ENCODE results near the gene ADGRG6.

Gene ADGRG6

DNA sequence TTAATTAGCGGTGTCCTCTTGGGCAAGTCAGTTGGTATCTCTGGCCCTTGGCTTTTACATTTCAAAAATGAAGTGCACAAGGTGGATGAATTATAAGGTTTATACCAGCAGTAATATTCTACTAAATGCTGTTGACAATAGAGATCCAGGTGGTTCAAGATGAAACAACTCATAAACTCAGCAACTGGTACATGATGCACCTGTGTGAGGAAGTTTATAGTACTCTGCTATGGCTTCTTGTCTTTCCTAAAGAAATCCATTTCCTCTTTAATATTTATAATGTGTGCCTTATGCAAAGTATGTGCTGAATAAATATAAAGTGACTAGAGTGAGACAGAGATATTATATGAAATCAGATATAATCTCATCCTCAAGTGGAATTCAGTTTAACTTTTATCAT, 48.5 kb downstream of the ADGRG6 start:
- no peak for FAIRE-seq

DNA sequence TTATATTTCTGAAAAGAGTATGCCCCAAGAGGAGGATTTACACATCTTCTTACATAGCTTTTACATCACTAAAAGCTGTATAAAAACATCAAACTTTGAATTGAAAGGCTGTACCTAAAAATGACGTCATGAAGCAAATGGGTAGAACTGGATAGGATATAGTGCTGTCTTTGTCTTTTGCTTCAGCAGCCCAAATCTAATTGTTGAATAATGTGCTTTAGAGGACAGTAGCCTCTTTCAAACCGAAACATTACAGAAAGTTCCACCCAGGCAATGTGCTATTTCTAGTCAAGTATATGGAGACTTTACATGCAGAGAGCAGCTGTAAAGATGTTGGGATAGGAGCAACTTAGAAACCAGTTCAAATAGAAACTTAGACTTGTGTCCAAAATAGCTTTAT, 51.9 kb downstream of the ADGRG6 start:
- FAIRE-seq, result no peak

DNA sequence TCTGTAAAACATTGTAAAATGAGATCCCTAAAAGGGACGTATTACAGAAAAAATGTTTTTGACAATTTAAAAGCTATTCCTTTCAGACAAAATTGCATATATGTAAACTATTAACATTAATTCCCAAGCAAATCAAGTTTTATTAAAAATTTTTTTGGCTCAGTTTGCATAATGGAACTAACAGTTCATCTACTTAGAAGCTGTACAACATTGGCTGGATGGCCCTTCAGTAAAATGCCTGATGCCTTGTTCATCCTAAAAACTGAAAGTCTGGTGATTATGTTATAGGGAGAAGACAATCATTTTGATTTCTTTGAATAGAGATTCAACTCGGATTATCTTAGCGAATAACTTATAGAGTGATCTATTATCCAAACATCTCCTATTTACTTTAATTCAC, 52.8 kb downstream of the ADGRG6 start:
- no peak for FAIRE-seq

DNA sequence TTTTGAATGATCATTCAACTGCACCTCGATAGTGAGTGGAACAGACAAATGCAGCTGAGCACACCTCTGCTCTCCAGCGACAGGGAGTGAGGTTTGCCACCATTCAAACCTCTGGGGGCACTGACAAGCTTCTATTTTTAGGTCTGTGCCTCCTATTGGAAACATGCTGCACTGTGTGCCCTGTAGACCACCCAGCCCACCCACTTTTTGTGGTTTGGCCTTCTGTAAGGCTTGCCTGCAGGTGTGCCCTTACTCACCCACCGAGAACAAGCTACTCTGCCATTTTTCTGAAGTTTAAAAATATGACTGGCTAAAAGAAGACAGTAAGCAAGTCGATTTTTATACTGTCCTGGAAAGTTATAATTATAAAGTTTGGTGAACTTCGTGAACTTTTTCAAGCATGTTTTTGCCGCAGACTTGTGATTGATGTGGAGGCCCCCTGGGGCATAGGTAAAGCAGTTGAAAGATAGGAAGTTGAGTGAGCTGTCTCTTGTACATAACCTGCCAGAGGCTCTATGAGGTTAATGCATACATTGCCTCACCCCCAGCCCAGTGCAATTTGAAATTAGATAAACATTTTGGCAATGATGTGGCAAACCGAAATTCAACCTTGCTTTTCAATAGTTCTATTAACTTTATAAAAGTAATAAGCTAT, 53.8 kb downstream of the ADGRG6 start:
- no peak for FAIRE-seq

DNA sequence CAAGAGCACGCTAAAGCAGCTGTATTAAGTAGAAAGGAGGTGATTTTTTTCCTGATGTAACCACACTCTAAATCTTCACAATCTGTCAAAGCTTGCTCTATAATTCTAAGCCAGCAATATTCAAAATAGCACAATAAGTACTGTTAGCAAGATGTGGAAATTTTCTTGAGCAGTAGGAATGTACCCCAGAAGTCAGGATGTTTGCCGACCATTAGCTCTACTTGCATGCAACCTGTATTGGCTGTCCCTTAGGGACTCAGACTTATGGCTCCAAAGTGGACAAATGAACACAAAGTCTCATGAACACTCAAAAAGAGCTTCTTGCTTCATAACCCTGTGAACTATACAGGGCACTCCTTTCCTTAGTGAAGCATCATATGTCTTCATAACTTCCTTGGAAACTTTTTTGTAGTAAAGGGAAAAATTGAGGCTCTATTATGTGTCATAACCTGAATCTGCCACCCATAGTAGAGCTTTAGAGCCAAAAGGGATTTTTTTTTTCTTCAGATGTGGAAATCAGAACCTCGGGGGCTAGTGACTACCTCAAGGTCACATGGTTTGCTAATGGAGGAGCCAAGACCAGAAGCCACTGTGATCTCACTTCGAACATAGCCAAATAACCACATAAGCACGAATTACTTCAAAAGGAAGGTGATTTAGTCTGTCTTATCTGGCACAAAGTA, 54.5 kb downstream of the ADGRG6 start:
- FAIRE-seq, result no peak

DNA sequence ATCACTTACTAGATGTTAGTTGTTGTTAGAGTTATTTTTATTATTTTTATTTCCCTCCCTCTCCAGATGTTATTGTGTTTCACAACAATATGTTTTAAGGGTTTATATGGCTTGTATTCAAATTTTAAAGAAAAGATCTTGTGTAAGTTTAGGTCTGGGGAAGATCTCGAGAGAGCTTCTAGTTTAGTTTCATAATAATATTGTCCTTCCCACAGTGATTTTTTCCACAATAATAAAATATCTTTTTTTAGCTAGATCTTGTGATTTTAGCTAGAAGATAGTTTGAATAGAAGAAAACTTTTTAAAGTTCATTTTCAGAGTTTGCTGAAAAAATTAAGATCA, 55.0 kb downstream of the ADGRG6 start:
- FAIRE-seq, result peak; percentile 43

DNA sequence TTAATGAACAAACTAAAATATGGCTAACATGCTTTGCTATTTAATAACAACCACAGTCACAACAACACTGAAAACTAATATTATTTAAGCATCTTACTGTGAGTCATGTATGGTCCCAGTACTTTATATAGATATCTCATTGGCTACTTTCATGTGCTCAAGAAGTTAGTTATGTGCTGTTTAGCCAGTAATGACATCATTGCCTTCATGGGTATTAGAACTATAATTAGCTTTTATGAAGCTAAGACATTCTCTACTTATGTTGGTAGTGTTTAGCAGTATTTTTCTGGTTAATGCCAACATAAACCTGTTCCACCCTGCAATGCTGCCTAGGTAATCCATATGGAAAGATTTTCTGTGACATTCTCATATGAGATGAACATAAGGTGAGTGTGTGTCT, 56.1 kb downstream of the ADGRG6 start:
- FAIRE-seq, result peak; percentile 11

DNA sequence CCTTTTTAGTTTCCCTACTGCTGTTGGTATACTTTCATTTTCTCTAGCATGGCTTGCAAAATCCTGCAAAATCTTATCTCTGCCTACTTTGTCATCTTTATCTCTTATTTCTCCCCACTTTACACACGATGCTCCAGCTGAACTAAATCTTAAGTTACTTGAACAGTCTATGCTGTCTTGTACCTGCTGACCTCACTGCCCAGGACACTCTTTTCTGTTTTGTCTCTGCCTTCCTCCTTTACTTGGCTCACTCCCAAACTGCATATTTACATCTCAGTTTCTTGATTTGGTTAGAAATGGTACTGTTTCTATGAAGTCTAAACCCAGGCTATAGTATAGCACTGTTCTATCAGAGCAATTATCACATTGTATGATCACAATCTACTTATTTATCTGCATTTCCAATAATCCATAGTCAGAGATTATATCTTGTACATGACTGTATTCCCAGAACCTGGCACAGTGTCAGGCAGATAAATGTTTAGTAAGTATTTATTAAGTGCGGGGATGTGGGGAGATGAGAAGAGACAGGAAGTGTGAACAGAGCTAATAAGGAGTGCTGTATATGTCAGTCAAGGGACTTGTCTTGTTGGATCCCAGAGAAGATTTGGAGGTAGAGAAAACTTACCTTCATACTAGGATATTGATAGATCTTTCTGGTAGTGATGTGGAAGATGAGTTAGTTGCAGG, 57.6 kb downstream of the ADGRG6 start:
- FAIRE-seq, result no peak

DNA sequence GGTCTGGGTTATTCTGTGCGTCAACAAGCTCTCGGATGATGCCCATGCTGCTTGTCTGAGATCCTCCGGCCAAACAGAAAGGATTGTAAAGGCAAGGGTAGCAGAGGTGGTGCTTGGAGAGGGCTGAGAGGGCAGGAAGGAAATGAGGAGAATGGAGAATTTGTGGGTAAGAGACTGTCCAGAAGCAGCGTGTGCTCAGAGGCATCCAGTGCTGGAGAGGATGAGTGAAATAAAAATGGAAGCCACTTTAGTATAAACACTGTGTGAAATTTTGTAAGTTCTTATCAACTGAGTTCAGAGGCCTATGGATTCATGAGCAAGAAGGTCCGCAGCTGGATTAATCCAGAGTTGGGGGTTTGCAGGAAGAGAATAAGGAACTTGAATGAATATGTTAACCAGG, 59.5 kb downstream of the ADGRG6 start:
- FAIRE-seq, result no peak

DNA sequence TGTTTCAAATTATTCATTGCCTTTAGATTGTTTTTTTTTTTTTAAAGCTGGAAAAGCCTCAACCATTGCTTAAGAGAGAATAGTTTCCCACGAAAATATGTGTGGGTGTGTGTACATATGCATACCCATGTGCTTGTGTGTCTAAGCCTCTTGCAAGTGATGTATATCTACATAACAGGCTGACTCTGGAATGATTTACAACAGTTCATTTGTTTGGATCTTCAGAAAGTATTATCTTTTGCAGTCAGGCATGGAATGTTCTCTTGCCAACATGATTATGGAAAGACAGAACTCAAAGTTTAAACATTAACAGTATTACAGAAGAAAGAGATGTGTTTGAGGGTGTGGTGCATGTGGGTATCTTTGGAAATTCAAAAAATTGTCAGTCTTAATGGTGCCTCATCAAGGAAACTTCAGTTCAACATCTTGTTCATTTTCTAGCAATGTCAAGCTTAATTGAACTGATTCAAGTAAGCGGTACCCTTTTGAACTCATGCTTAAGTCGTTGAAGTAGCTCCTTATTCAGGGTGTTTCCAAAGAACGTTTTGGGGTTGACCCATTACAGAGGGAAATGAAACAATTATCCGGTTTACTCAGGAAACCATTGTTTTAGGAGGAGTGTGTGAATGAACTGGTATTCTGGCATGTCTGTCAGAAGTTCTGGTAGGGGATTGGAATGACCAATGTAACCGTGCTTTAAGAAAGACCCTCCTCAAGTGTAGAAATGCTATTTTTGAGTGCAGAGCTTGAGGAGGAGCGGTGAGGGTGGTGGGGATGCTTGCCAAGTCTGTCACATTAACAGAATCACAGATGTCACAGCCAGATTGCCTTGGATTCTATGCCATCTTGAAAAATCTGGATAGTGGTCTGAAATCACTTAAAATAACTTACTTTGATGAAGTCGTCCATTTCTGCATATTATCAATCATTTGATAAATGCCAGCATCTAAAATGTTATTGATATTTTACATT, 60.3 kb downstream of the ADGRG6 start:
- peak; percentile 95 for FAIRE-seq

DNA sequence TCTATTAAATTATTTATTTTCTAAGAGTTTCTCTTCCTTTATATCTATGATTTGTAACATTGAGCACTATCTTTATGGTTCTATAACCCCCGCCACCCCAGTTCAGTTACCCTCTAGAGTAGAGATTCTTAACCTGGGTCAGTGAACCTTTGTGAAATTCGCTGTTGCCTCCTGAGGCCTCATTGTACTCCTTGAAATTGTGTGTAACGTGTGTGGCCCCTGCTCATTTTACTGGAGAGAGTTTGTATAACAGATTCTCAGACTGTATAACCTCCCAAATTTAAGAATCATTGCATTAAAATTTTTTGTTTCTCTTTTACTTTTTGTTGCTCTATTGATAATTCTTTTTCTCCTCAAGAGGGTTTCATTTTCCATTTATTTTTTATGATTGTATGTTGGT, 65.3 kb downstream of the ADGRG6 start:
- FAIRE-seq, result no peak

DNA sequence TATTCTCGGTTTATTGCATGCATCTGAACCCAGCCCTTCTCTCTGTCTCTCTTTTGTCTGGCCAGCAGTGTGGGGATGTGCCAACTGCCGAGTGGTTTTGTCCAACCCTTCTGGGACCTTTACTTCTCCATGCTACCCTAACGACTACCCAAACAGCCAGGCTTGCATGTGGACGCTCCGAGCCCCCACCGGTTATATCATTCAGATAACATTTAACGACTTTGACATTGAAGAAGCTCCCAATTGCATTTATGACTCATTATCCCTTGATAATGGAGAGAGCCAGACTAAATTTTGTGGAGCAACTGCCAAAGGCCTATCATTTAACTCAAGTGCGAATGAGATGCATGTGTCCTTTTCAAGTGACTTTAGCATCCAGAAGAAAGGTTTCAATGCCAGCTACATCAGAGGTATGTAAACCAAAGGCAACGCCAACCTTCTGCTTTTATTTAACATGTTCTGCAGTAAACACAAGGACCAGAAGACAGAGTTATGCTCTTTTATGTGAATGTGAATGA, 65.8 kb downstream of the ADGRG6 start:
- FAIRE-seq, result no peak

DNA sequence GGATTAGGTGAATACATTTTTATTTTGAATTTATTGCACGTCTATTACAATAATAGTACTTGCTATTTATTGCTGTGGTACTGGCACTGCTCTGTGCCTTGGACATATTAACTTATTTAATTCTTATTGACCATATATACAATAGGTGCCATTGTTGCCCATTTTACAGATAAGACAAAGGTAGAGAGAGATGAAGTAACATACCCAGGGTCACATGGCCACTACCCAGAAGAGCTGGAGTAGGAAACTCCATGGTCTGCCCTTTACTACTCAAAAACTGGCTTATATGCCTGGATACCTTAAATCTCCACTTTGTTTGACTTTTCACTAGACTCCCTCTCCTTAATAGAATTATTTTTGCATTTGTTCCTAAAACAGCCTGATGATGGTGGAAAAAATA, 67.5 kb downstream of the ADGRG6 start:
- no peak for FAIRE-seq

DNA sequence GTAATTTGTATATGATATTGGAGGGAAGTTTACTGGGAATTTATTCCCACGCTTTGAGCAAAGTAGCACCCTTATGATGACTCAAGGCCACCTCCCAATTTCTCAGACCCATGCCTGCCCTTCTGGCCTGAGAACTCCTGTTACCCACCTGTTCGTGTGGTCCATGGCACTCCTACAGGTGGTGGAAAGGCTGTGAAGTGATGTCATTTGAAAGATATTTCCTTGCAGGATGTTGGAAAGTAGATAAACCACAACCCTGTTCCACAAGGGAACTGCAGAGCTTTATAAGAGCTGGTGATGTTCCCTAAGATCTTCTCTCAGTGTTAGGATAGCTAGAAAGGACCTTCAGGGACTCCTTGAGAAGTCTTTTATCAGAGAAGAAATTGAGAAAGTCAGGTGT, 70.5 kb downstream of the ADGRG6 start:
- FAIRE-seq, result no peak

DNA sequence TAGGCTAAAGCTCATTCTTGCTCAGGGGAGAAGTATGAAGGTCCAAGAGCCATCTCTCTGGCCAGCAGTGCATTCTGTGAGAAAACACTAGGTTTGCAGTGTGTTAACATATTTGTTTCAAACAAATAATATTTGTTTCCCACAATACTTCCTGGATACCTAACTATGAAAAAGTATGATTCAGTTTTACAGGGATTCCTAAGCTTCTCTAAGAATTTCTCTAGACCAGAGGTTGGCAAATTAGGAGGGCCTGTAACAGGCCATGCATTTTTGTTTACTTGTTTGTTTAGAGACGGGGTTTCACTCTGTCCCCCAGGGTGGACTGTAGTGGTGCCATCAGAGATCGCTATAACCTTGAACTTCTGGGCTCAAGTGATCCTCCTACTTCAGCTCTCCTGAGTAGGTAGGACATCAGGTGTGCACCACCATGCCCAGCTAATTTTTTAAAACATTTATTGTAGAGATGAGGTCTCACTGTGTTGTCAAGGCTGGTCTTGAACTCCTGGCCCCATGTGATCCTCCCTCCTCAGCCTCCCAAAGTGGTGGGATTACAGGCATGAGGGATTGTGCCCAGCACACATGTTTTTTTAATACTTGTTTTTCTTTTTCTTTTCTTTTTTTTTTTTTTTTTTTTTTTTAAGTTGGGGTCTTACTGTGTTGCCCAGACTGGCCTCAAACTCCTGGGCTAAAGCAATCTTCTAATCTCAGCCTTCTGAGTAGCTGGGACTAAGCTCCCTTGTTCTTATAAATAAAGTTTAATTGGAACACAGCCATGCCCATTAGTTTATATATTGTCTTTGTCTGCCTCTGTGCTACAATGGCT, 71.7 kb downstream of the ADGRG6 start:
- FAIRE-seq, result peak; percentile 53

DNA sequence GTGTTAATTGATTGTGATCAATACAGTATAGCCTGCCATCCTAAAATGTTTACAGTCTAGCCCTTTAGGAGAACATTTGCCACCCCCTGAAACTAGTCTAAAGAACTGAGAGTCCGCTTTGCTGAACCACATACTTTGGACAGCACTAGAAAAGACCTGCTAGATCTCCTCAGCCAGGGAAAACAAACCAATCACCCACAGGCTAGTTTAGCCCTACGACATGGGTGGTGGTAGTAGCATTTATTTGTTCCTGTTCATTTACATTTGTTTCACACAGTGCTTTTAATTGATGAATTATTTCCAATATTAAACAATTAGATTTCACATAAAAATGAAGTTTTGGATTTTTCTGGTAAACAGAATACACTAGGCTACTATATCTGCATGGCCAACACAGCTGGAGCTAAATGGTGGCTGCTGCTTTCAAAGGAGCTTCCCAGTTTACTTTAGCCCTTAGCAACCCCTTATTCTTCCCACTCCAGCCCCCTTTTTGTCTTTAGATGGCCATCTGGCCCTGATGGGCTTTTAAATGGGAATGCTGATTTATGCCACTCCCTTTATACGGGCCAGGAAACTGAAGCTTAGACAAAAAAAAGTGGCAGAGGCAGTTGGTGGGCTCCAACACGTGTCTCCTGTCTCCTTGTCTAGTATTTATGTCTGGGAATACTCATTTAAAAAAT, 72.4 kb downstream of the ADGRG6 start:
- FAIRE-seq, result peak; percentile 71

DNA sequence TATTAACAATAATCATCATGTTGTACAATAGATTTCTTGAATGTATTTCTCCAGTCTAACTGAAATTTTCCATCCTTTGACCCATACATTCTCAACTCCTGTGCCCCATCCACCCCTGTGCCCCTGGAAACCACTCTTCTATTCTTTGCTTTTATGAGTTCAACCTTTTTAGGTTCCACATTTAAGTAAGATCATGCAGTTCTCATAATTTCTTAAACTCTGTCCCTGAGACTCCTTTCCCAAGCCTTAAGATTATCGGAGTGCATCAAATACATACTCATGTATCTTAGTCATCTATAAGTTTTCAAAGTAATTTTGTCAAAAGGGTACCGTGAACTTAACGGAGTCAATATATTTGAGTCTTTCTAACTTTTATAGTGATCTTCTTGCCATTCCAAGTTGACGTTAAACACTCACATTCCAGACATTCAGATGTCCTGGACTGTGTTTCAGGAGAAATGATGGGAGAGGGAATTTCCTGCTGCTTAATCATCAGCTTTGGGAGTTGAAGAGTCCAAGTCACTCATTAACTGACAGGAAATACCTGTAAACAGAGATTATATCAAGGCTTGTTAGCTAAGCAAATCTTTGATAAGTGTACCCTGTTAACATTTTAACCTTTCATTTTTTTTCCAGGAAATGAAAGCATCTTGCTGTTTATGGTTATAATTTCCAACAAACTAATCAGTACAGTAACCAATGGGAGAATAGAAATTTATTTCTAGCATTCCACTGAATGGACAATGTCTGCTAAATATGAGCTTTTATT, 73.3 kb downstream of the ADGRG6 start:
- FAIRE-seq, result peak; percentile 97

DNA sequence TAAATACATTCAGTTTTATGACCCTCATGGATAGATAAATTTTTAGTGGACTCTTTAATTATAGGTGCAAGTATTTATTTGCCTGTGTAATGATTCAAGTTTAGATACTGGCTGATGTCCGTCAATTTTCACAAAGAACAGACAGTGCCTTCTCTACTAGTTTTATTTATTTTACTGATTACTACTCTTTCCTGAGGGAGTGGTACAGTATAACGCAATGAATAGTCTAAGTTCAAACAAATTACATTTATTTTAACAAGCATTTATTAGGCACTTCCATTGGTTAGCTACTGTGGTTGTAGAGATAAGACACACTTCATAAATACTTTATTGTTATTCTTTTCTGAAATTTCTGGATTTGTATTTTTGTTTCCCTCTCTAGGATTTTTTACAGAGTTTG, 74.3 kb downstream of the ADGRG6 start:
- no peak for FAIRE-seq

DNA sequence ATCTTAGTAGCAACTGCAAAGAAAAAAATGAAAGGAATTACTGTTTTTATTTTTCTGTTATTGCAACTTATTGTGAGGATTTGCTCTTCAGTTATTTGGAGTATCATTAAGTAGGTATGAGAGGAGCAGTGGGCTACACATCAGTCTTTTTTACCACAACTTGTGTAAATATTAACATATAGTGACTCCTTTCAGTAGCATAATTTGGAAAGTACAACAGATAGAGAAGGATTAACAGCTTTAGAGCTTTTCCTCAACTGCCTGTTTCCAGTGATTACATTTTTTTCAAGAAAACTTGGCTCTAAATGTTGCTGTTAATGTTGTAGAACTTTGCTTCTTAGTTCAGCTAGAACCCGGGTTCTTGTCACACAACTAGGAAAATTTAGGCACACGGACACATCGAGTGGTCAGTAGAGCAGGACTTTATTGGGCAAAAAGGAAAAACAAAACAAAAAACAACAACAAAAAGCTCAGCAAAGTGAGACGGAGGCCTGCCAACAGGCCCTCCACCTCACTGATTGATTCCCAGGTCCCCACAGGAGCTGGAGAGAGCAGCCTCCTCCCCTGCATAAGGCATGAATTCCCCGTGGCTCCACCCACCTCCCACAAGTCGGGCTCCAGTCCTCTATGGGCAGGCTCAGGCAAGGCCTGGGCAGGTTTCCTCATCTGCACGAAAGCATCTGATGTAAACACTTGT, 75.1 kb downstream of the ADGRG6 start:
- FAIRE-seq, result no peak

DNA sequence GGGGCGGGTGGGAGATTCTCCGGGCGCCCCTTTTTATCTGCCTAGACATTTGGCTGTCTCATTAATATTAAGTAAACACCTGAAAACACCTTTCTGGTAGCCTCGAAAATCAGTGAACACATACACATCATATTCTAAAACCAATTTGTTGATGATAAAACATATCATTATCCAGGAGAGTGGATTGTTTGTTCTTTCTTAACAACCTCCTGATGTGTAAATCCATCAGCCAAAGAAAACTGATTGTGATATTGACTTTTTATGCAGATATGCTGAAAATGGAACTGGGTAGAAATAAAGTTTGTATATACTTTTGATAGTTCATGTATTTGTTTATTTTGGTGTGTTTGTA, 75.7 kb downstream of the ADGRG6 start:
- no peak for FAIRE-seq

Measured in TTC549 (cell line).